Gastroesophageal sphincter (tissue), 3 donors: ENCODE measurements around the gene RPL38.

Experiments used
- CTCF ChIP-seq, 4 experiments: fragments of 200-600 bp in 2 of 4; fragments of 450-650 bp in 2 of 4; sonication (generic) in 1 of 4; IDR thresholded peaks; one replicate each; pipeline ENCODE4 v1.5.1; 2017 to 2019; ENCODE audit warnings: antibody characterized with exemption in 4 of 4, mild to moderate bottlenecking in 2 of 4, moderate library complexity in 2 of 4
- POLR2AphosphoS5 ChIP-seq: sonication (generic); formaldehyde crosslinking; IDR thresholded peaks from one replicate; pipeline ENCODE4 v1.6.1; 2017; ENCODE audit warnings: antibody characterized with exemption

- TF ChIP-seq CTCF (IDR thresholded peaks at IDR 0.05) (no peak), POLR2AphosphoS5 (no peak)
These were observed 5.7 kb upstream of the RPL38 start for GRCh38 chr17:74197801-74198200.
